DLD1 (cell line): ENCODE measurements around the gene DDX1.

ENCODE experiments used
- in situ Hi-C: cut with HindIII; loops from 2 replicates; pipeline ENCODE4 v1.10.0; 2017; ENCODE audit warnings: low sequenced_read_pairs

Gene DDX1

GRCh38 chr2:15561574-15562344, 29.9 kb upstream of the DDX1 start:
- in situ Hi-C loops, result no loop called here

- in situ Hi-C loops, result no loop called here
These were observed 29.2 kb upstream of the DDX1 start for GRCh38 chr2:15562354-15563031.

- in situ Hi-C loops, result no loop called here
These were observed 28.2 kb upstream of the DDX1 start for GRCh38 chr2:15563227-15564100.

- in situ Hi-C loops, result no loop called here
These were observed 26.3 kb upstream of the DDX1 start for GRCh38 chr2:15565392-15565791.

- in situ Hi-C loops, result no loop called here
These were observed 25.5 kb upstream of the DDX1 start for GRCh38 chr2:15565994-15566671.

GRCh38 chr2:15566912-15567311, 24.8 kb upstream of the DDX1 start:
- in situ Hi-C loops, result no loop called here

- in situ Hi-C loops, result no loop called here
These were observed 22.8 kb upstream of the DDX1 start for GRCh38 chr2:15568874-15569273.

- in situ Hi-C loops, result no loop called here
These were observed 21.6 kb upstream of the DDX1 start for GRCh38 chr2:15570104-15570503.

- in situ Hi-C loops, result no loop called here
These were observed 19.9 kb upstream of the DDX1 start for GRCh38 chr2:15571729-15572128.

GRCh38 chr2:15577071-15577735, 14.5 kb upstream of the DDX1 start:
- in situ Hi-C loops, result no loop called here

GRCh38 chr2:15579641-15580040, 12.0 kb upstream of the DDX1 start:
- in situ Hi-C loops, result no loop called here

- in situ Hi-C loops, result no loop called here
These were observed 11.2 kb upstream of the DDX1 start for GRCh38 chr2:15580451-15580850.

GRCh38 chr2:15582710-15583357, 8.8 kb upstream of the DDX1 start:
- in situ Hi-C loops, result no loop called here

GRCh38 chr2:15583826-15584225, 7.8 kb upstream of the DDX1 start:
- in situ Hi-C loops, result no loop called here

GRCh38 chr2:15584316-15584715, 7.4 kb upstream of the DDX1 start:
- in situ Hi-C loops, result no loop called here

GRCh38 chr2:15584767-15585469, 6.8 kb upstream of the DDX1 start:
- in situ Hi-C loops, result no loop called here

- in situ Hi-C loops, result no loop called here
These were observed 3.2 kb upstream of the DDX1 start for GRCh38 chr2:15588329-15588919.

- in situ Hi-C loops, result no loop called here
These were observed 336 bp upstream of the DDX1 start for GRCh38 chr2:15591373-15591691.

- in situ Hi-C loops, result no loop called here
These were observed 1.6 kb downstream of the DDX1 start for GRCh38 chr2:15593327-15593705.
